OCI-LY7 (cell line): ENCODE data around the gene XRCC5.

Experiments
- CTCF ChIP-seq: fragments of 200-600 bp; sonication (generic); conservative IDR thresholded peaks from 2 replicates; pipeline ENCODE4 v1.5.1; 2014; ENCODE audit warnings: mild to moderate bottlenecking, antibody characterized with exemption, low read length, moderate library complexity, mixed read lengths
- EZH2phosphoT487 ChIP-seq: fragments of 200-600 bp; sonication (generic); IDR thresholded peaks from 2 replicates; pipeline ENCODE4 v1.6.1; 2018; ENCODE audit warnings: low read depth, borderline replicate concordance, mild to moderate bottlenecking, mixed run types, antibody characterized with exemption, low read length, moderate library complexity, mixed read lengths

- no peak for TF ChIP-seq CTCF
- no peak for TF ChIP-seq EZH2phosphoT487
These were observed 16.5 kb upstream of the XRCC5 start for GRCh38 chr2:216092646-216093045.
